A549 (cell line): ENCODE results near the gene B9D2. TPM values are rescaled to one million over a fixed set of nuclear protein-coding genes. Genes with fewer than 3 reads are reported as not detected.

Experiments
- ATAC-seq, 2 experiments: fragments of 200-7000 bp in 1 of 2; fragments of >200 bp in 1 of 2; cut with Nextera tagmentation in 1 of 2; cut with Tn5 transposase in 1 of 2; 3 replicates each; pipeline versions ENCODE4 v1.8.0 to v1.9.1; 2018 to 2020; ENCODE audit warnings: mild to moderate bottlenecking in 1 of 2, moderate library complexity in 1 of 2
- CTCF ChIA-PET: fragments of 300-600 bp; sonication (Branson Sonifier 250); formaldehyde crosslinking; extraction: SDS; loops from one replicate; lab custom pipeline; 2021; ENCODE audit warnings: antibody characterized with exemption, inconsistent platforms; lab: Yijun Ruan, JAX
- POLR2A ChIA-PET: fragments of 350-600 bp; formaldehyde crosslinking; extraction: SDS; loops from one replicate; lab custom pipeline; 2021; ENCODE audit warnings: antibody characterized with exemption, inconsistent platforms; lab: Yijun Ruan, JAX
- DNase-seq, 2 experiments: peaks; one replicate each; pipeline versions ENCODE4 v3.0.0 to v3.0.0-alpha.2; 2011 to 2016; ENCODE audit warnings: low read depth in 1 of 2, low spot score in 1 of 2
- FAIRE-seq: peaks from 2 replicates; lab custom pipeline; 2011; peaks lifted over from hg19 to GRCh38; lab: Jason Lieb, UNC
- H3K27ac ChIP-seq, 2 experiments: fragments of >200 bp; sonication (Bioruptor Twin); formaldehyde crosslinking; 3 replicates each; pipeline ENCODE4 v1.5.1; 2016 to 2017
- H3K4me1 ChIP-seq: fragments of >200 bp; sonication (Bioruptor Twin); formaldehyde crosslinking; 3 replicates; pipeline ENCODE4 v1.6.1; 2016
- H3K4me2 ChIP-seq: fragments of >200 bp; sonication (Bioruptor Twin); formaldehyde crosslinking; 3 replicates; pipeline ENCODE4 v1.6.1; 2016
- H3K4me3 ChIP-seq: fragments of >200 bp; sonication (Bioruptor Twin); formaldehyde crosslinking; 3 replicates; pipeline ENCODE4 v1.5.1; 2016
- H3K9me3 ChIP-seq: fragments of >200 bp; sonication (Bioruptor Twin); formaldehyde crosslinking; 3 replicates; pipeline ENCODE4 v1.6.1; 2016
- BCL3 ChIP-seq: fragments of >200 bp; sonication (Bioruptor Twin); formaldehyde crosslinking; IDR thresholded peaks from 3 replicates; pipeline ENCODE4 v1.6.1; 2016
- BHLHE40 ChIP-seq: IDR thresholded peaks from 2 replicates; pipeline ENCODE4 v1.6.1; 2012; ENCODE audit warnings: low read depth, low read length, inconsistent platforms
- CBX8 ChIP-seq: fragments of 200-600 bp; sonication (generic); IDR thresholded peaks from 2 replicates; pipeline ENCODE4 v1.6.1; 2016
- CEBPB ChIP-seq, 2 experiments: fragments of >200 bp in 1 of 2; sonication (Bioruptor Twin) in 1 of 2; formaldehyde crosslinking in 1 of 2; IDR thresholded peaks; 2 replicates each; pipeline ENCODE4 v1.6.1; 2012 to 2016
- CTCF ChIP-seq: fragments of >200 bp; sonication (Bioruptor Twin); formaldehyde crosslinking; IDR thresholded peaks from 3 replicates; pipeline ENCODE4 v1.5.1; 2016
- EHMT2 ChIP-seq: fragments of 200-600 bp; sonication (generic); IDR thresholded peaks from 2 replicates; pipeline ENCODE4 v1.6.1; 2016; ENCODE audit warnings: antibody characterized with exemption, low read depth, mild to moderate bottlenecking, moderate library complexity
- ESRRA ChIP-seq: fragments of 150-350 bp; IDR thresholded peaks from 2 replicates; pipeline ENCODE4 v1.6.1; 2014; ENCODE audit warnings: mild to moderate bottlenecking, low read length, borderline replicate concordance
- GATA3 ChIP-seq: IDR thresholded peaks from 2 replicates; pipeline ENCODE4 v1.6.1; 2012; ENCODE audit warnings: borderline replicate concordance
- HDAC2 ChIP-seq: fragments of 200-600 bp; sonication (generic); IDR thresholded peaks from 2 replicates; pipeline ENCODE4 v1.6.1; 2016
- HOXB13 ChIP-seq: fragments of 250-450 bp; sonication (Bioruptor Pico); IDR thresholded peaks from 2 replicates; pipeline ENCODE4 v1.5.0; 2020; ENCODE audit warnings: low read depth, mild to moderate bottlenecking, moderate library complexity
- HOXB5 ChIP-seq: fragments of 250-450 bp; sonication (Bioruptor Pico); IDR thresholded peaks from 2 replicates; pipeline ENCODE4 v1.5.0; 2020; ENCODE audit warnings: mild to moderate bottlenecking, moderate library complexity
- JUN ChIP-seq, 2 experiments: fragments of >200 bp; sonication (Bioruptor Twin); formaldehyde crosslinking; IDR thresholded peaks; 2 replicates in 1 of 2; 3 replicates in 1 of 2; pipeline ENCODE4 v1.6.1; 2016 to 2017
- JUNB ChIP-seq: fragments of >200 bp; sonication (Bioruptor Twin); formaldehyde crosslinking; IDR thresholded peaks from 2 replicates; pipeline ENCODE4 v1.6.1; 2016
- KDM1A ChIP-seq: fragments of 200-600 bp; sonication (generic); IDR thresholded peaks from 2 replicates; pipeline ENCODE4 v1.6.1; 2016; ENCODE audit warnings: low read depth, mild to moderate bottlenecking
- KDM5A ChIP-seq: fragments of 200-600 bp; sonication (generic); IDR thresholded peaks from 2 replicates; pipeline ENCODE4 v1.6.1; 2016; ENCODE audit warnings: antibody characterized with exemption, mild to moderate bottlenecking
- MAZ ChIP-seq: fragments of 150-350 bp; IDR thresholded peaks from 2 replicates; pipeline ENCODE4 v1.6.1; 2014; ENCODE audit warnings: antibody characterized with exemption, low read depth, low read length, borderline replicate concordance
- MYC ChIP-seq: IDR thresholded peaks from 2 replicates; pipeline ENCODE4 v1.6.1; 2012; ENCODE audit warnings: mild to moderate bottlenecking, inconsistent platforms, low read length, improper control_type of control experiment, borderline replicate concordance
- NPAS2 ChIP-seq: fragments of 250-450 bp; sonication (Bioruptor Pico); IDR thresholded peaks from 2 replicates; pipeline ENCODE4 v1.8.0; 2022; ENCODE audit warnings: mild to moderate bottlenecking, moderate library complexity, borderline replicate concordance
- PBX3 ChIP-seq: IDR thresholded peaks from 2 replicates; pipeline ENCODE4 v1.6.1; 2012
- PHF8 ChIP-seq: fragments of 200-600 bp; sonication (generic); IDR thresholded peaks from 2 replicates; pipeline ENCODE4 v1.6.1; 2016; ENCODE audit warnings: low read depth, mild to moderate bottlenecking, antibody characterized with exemption, moderate library complexity, borderline replicate concordance
- RARB ChIP-seq: fragments of 250-450 bp; sonication (Bioruptor Pico); IDR thresholded peaks from 2 replicates; pipeline ENCODE4 v1.8.0; 2021; ENCODE audit warnings: mild to moderate bottlenecking, moderate library complexity
- SREBF2 ChIP-seq: fragments of 450-650 bp; IDR thresholded peaks from 2 replicates; pipeline ENCODE4 v1.6.1; 2014; ENCODE audit warnings: mild to moderate bottlenecking, moderate library complexity
- ZNF302 ChIP-seq: fragments of 250-450 bp; sonication (Bioruptor Pico); IDR thresholded peaks from 2 replicates; pipeline ENCODE4 v1.9.0; 2021; ENCODE audit warnings: inconsistent platforms, mild to moderate bottlenecking, moderate library complexity
- ZSCAN20 ChIP-seq: fragments of 250-450 bp; sonication (Bioruptor Pico); IDR thresholded peaks from 2 replicates; pipeline ENCODE4 v1.8.0; 2022; ENCODE audit warnings: mild to moderate bottlenecking, moderate library complexity
- WGBS: methylation state at CpG from one replicate; pipeline ENCODE4 v1.1.6; 2017; ENCODE audit errors: missing lambda C conversion rate; 5-methylcytosine and 5-hydroxymethylcytosine counted together
- polyA plus RNA-seq, 4 experiments: library from polyadenylated mRNA; depleted of rRNA in 3 of 4; stranded (reverse); fragments of >200 nt; fragmentation: RNase III in 1 of 4; extraction: RNeasy Plus Mini Kit Qiagen cat#74134 plus additional on column Dnase treatment in 1 of 4; gene quantifications; 2 replicates in 3 of 4; 3 replicates in 1 of 4; pipeline ENCODE4 v1.2.3, GENCODE V29; 2011 to 2017
- TF ChIP-seq, protein P1 (sequence below): fragments of >200 bp; sonication (Bioruptor Twin); formaldehyde crosslinking; IDR thresholded peaks from 2 replicates; pipeline ENCODE4 v1.6.1; 2016

The B9D2 gene
- polyA plus RNA-seq, 2 of the 4 experiments (the other 2 are of a cell fraction): 19.6 to 22.5 TPM

DNA sequence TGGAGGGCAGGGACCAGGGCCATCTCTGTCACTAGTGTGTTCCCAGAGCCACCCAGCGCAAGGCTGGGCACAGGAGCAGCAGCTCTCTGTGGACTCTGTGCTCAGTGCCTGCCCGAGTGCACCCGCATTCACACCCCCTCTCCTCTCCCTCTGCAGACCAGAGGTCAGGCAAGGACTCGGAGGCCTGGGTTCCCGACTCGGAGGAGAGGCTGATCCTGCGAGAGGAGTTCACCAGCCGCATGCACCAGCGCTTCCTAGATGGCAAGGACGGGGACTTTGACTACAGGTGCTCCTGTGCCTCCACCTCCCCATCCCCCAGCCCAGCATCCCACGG is 43.8 kb downstream of the B9D2 start:
- DNase-seq (no peak), ATAC-seq (no peak), FAIRE-seq (no peak)
- Histone ChIP-seq H3K4me1 (peaks cover 40% of the 10 kb centered on the region), H3K4me3 (no peak overlapping the region), H3K4me2 (no peak overlapping the region), H3K27ac (no peak overlapping the region), H3K9me3 (no peaks in the 10 kb centered on the region)
- 85% methylated on average over 11 of the region's 11 CpGs for WGBS
- POLR2A ChIA-PET: interaction anchor here (0.7 to 1.9 kb wide), 2 partner anchors 10 to 120 kb away, joined by 3 to 6 read pairs; partner anchors contain the start of genes CCDC97 and DMAC2
- TF ChIP-seq ZSCAN20 (CRISPR knock-in tag): no peak
- TF ChIP-seq BHLHE40: no peak
- no peak for TF ChIP-seq SREBF2
- no peak for TF ChIP-seq HOXB13
- TF ChIP-seq ZNF302 (CRISPR knock-in tag): no peak
- TF ChIP-seq RARB (CRISPR knock-in tag): no peak
- TF ChIP-seq CTCF: no peak
- TF ChIP-seq JUN (IDR thresholded peaks at IDR 0.05): no peak
- no peak for TF ChIP-seq CEBPB (IDR thresholded peaks at IDR 0.05)
- TF ChIP-seq HOXB5 (CRISPR knock-in tag): no peak
- TF ChIP-seq NPAS2 (CRISPR knock-in tag): no peak
- TF ChIP-seq CBX8: no peak
- no peak for TF ChIP-seq HDAC2
- no peak for TF ChIP-seq KDM5A
- TF ChIP-seq, protein P1, sequence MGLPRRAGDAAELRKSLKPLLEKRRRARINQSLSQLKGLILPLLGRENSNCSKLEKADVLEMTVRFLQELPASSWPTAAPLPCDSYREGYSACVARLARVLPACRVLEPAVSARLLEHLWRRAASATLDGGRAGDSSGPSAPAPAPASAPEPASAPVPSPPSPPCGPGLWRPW: no peak
- CTCF ChIA-PET: interaction anchor here (0.6 to 18.6 kb wide), 13 partner anchors 14 to 1491 kb away, joined by 3 to 295 read pairs (median 7); partner anchors contain the start of genes CCDC97, HNRNPUL1 and TGFB1

DNA sequence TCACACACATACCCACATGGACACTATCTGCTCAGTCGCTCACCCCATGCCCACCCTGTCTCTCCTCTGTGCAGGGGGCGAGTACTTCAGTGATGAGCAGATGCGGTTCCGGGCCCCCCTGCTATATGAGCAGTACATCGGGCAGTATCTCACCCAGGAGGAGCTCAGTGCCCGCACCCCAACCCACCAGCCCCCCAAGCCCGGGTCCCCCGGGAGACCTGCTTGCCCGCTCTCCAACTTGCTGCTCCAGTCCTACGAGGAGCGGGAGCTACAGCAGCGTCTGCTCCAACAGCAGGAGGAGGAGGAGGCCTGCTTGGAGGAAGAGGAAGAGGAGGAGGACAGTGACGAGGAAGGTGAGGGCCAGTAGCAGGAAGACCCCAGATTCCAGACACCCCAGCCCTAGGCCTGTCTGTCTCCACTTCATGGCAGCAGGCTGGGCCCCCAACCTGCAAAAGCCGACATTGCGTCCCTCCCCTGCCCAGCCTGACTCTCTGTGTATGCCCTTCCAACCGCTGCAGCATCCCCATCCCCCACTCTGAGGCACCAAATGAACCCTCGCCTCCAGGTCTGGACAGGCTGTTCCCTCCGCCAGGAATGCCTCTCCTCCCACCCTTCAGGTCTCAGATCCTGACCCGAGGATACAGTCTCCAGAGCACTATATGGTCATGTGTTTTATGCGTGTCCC is 44.3 kb downstream of the B9D2 start:
- no peaks in the 10 kb centered on the region for H3K9me3 ChIP-seq
- H3K4me1 ChIP-seq: peaks cover 35% of the 10 kb centered on the region
- DNase-seq (no peak), FAIRE-seq (peak; percentile 63), ATAC-seq (no peak)
- no peak overlapping the region for H3K27ac ChIP-seq
- H3K4me2 ChIP-seq: no peak overlapping the region
- CTCF ChIA-PET: interaction anchor here (0.6 to 18.6 kb wide), 12 partner anchors 14 to 1491 kb away, joined by 3 to 295 read pairs (median 4); partner anchors contain the start of genes CCDC97, HNRNPUL1 and TGFB1
- POLR2A ChIA-PET: interaction anchor here (0.6 kb wide), 1 partner anchor 9 kb away, joined by 3 read pairs; the partner anchor contains the start of gene CCDC97
- no peak overlapping the region for H3K4me3 ChIP-seq
- WGBS: 88% methylated on average over 19 of the region's 20 CpGs
- no peak for TF ChIP-seq JUNB
- no peak for TF ChIP-seq BCL3
- no peak for TF ChIP-seq MAZ
- no peak for TF ChIP-seq EHMT2
- TF ChIP-seq KDM1A: no peak
- no peak for TF ChIP-seq PHF8
- no peak for TF ChIP-seq RARB (CRISPR knock-in tag)
- TF ChIP-seq MYC: no peak
- no peak for TF ChIP-seq ESRRA
- TF ChIP-seq PBX3: no peak
- no peak for TF ChIP-seq GATA3
- TF ChIP-seq SREBF2: no peak
- TF ChIP-seq, all 56 proteins: peak for 0
